A549 (cell line): ENCODE results near the gene SFXN3. TPM values are rescaled to one million over a fixed set of nuclear protein-coding genes. Genes with fewer than 3 reads are reported as not detected.

ENCODE experiments used
- ATAC-seq, 2 experiments: fragments of 200-7000 bp in 1 of 2; fragments of >200 bp in 1 of 2; cut with Nextera tagmentation in 1 of 2; cut with Tn5 transposase in 1 of 2; 3 replicates each; pipeline versions ENCODE4 v1.8.0 to v1.9.1; 2018 to 2020; ENCODE audit warnings: mild to moderate bottlenecking in 1 of 2, moderate library complexity in 1 of 2
- CTCF ChIA-PET: fragments of 300-600 bp; sonication (Branson Sonifier 250); formaldehyde crosslinking; extraction: SDS; loops from one replicate; lab custom pipeline; 2021; ENCODE audit warnings: antibody characterized with exemption, inconsistent platforms; lab: Yijun Ruan, JAX
- POLR2A ChIA-PET: fragments of 350-600 bp; formaldehyde crosslinking; extraction: SDS; loops from one replicate; lab custom pipeline; 2021; ENCODE audit warnings: antibody characterized with exemption, inconsistent platforms; lab: Yijun Ruan, JAX
- DNase-seq, 2 experiments: peaks; one replicate each; pipeline versions ENCODE4 v3.0.0 to v3.0.0-alpha.2; 2011 to 2016; ENCODE audit warnings: low read depth in 1 of 2, low spot score in 1 of 2
- FAIRE-seq: peaks from 2 replicates; lab custom pipeline; 2011; peaks lifted over from hg19 to GRCh38; lab: Jason Lieb, UNC
- H3K27ac ChIP-seq, 2 experiments: fragments of >200 bp; sonication (Bioruptor Twin); formaldehyde crosslinking; 3 replicates each; pipeline ENCODE4 v1.5.1; 2016 to 2017
- H3K4me1 ChIP-seq: fragments of >200 bp; sonication (Bioruptor Twin); formaldehyde crosslinking; 3 replicates; pipeline ENCODE4 v1.6.1; 2016
- H3K4me2 ChIP-seq: fragments of >200 bp; sonication (Bioruptor Twin); formaldehyde crosslinking; 3 replicates; pipeline ENCODE4 v1.6.1; 2016
- H3K4me3 ChIP-seq: fragments of >200 bp; sonication (Bioruptor Twin); formaldehyde crosslinking; 3 replicates; pipeline ENCODE4 v1.5.1; 2016
- H3K9me3 ChIP-seq: fragments of >200 bp; sonication (Bioruptor Twin); formaldehyde crosslinking; 3 replicates; pipeline ENCODE4 v1.6.1; 2016
- BCL3 ChIP-seq: fragments of >200 bp; sonication (Bioruptor Twin); formaldehyde crosslinking; IDR thresholded peaks from 3 replicates; pipeline ENCODE4 v1.6.1; 2016
- CBX2 ChIP-seq: fragments of 200-600 bp; sonication (generic); IDR thresholded peaks from 2 replicates; pipeline ENCODE4 v1.6.1; 2016; ENCODE audit warnings: low read depth, mild to moderate bottlenecking, borderline replicate concordance
- CHD2 ChIP-seq: fragments of 150-350 bp; IDR thresholded peaks from 2 replicates; pipeline ENCODE4 v1.6.1; 2014; ENCODE audit warnings: low read length; ENCODE audit not compliant: partially characterized antibody
- E2F6 ChIP-seq: IDR thresholded peaks from 2 replicates; pipeline ENCODE4 v1.6.1; 2012; ENCODE audit warnings: low read depth, borderline replicate concordance
- EHF ChIP-seq: fragments of 250-450 bp; sonication (Bioruptor Pico); IDR thresholded peaks from 2 replicates; pipeline ENCODE4 v1.5.0; 2020; ENCODE audit warnings: mild to moderate bottlenecking
- FOSB ChIP-seq: fragments of 250-450 bp; sonication (Bioruptor Pico); IDR thresholded peaks from 2 replicates; pipeline ENCODE4 v1.5.0; 2020; ENCODE audit warnings: mild to moderate bottlenecking, moderate library complexity
- FOSL2 ChIP-seq, 2 experiments: fragments of 450-650 bp in 1 of 2; fragments of >200 bp in 1 of 2; sonication (Bioruptor Twin) in 1 of 2; formaldehyde crosslinking; IDR thresholded peaks; 2 replicates each; pipeline versions ENCODE4 v1.5.0 to v1.6.1; 2016 to 2020; ENCODE audit warnings: mild to moderate bottlenecking in 1 of 2, moderate library complexity in 1 of 2
- HOXA7 ChIP-seq: fragments of 250-450 bp; sonication (Bioruptor Pico); IDR thresholded peaks from 2 replicates; pipeline ENCODE4 v1.5.0; 2020; ENCODE audit warnings: mild to moderate bottlenecking, moderate library complexity
- HOXB13 ChIP-seq: fragments of 250-450 bp; sonication (Bioruptor Pico); IDR thresholded peaks from 2 replicates; pipeline ENCODE4 v1.5.0; 2020; ENCODE audit warnings: low read depth, mild to moderate bottlenecking, moderate library complexity
- HOXB5 ChIP-seq: fragments of 250-450 bp; sonication (Bioruptor Pico); IDR thresholded peaks from 2 replicates; pipeline ENCODE4 v1.5.0; 2020; ENCODE audit warnings: mild to moderate bottlenecking, moderate library complexity
- KDM5A ChIP-seq: fragments of 200-600 bp; sonication (generic); IDR thresholded peaks from 2 replicates; pipeline ENCODE4 v1.6.1; 2016; ENCODE audit warnings: antibody characterized with exemption, mild to moderate bottlenecking
- MAFK ChIP-seq: fragments of 450-650 bp; IDR thresholded peaks from 2 replicates; pipeline ENCODE4 v1.6.1; 2014; ENCODE audit not compliant: partially characterized antibody
- NFE2L2 ChIP-seq: fragments of 150-350 bp; conservative IDR thresholded peaks from 2 replicates; pipeline ENCODE4 v1.6.1; 2014; ENCODE audit warnings: low read length
- POLR2A ChIP-seq: IDR thresholded peaks from 2 replicates; pipeline ENCODE4 v1.6.1; 2012; ENCODE audit warnings: mild to moderate bottlenecking, low read length
- RAD21 ChIP-seq, 2 experiments: fragments of >200 bp in 1 of 2; sonication (Bioruptor Twin) in 1 of 2; formaldehyde crosslinking in 1 of 2; IDR thresholded peaks in 1 of 2; conservative IDR thresholded peaks in 1 of 2; 2 replicates in 1 of 2; 3 replicates in 1 of 2; pipeline ENCODE4 v1.6.1; 2012 to 2018; ENCODE audit warnings: inconsistent platforms in 1 of 2
- RCOR1 ChIP-seq: fragments of 150-350 bp; IDR thresholded peaks from 2 replicates; pipeline ENCODE4 v1.6.1; 2014; ENCODE audit warnings: antibody characterized with exemption, low read length, low read depth
- RNF2 ChIP-seq: fragments of 200-600 bp; sonication (generic); IDR thresholded peaks from 2 replicates; pipeline ENCODE4 v1.6.1; 2016; ENCODE audit warnings: low read depth, mild to moderate bottlenecking, antibody characterized with exemption, moderate library complexity, borderline replicate concordance
- SREBF2 ChIP-seq: fragments of 450-650 bp; IDR thresholded peaks from 2 replicates; pipeline ENCODE4 v1.6.1; 2014; ENCODE audit warnings: mild to moderate bottlenecking, moderate library complexity
- WGBS: methylation state at CpG from one replicate; pipeline ENCODE4 v1.1.6; 2017; ENCODE audit errors: missing lambda C conversion rate; 5-methylcytosine and 5-hydroxymethylcytosine counted together
- polyA plus RNA-seq, 4 experiments: library from polyadenylated mRNA; depleted of rRNA in 3 of 4; stranded (reverse); fragments of >200 nt; fragmentation: RNase III in 1 of 4; extraction: RNeasy Plus Mini Kit Qiagen cat#74134 plus additional on column Dnase treatment in 1 of 4; gene quantifications; 2 replicates in 3 of 4; 3 replicates in 1 of 4; pipeline ENCODE4 v1.2.3, GENCODE V29; 2011 to 2017
- TF ChIP-seq, protein P1 (sequence below): fragments of 250-450 bp; sonication (Bioruptor Pico); IDR thresholded peaks from 2 replicates; pipeline ENCODE4 v1.5.0; 2020; ENCODE audit warnings: low read depth, mild to moderate bottlenecking, moderate library complexity

SFXN3 gene
- polyA plus RNA-seq, 2 of the 4 experiments (the other 2 are of a cell fraction): 26.3 to 33.7 TPM

GRCh38 chr10:101047268-101047667 lies 16.2 kb downstream of the SFXN3 start:
- no peak overlapping the region for H3K27ac ChIP-seq
- no peak overlapping the region for H3K4me2 ChIP-seq
- no peak for DNase-seq
- ChIA-PET POLR2A (no interaction called here), CTCF (interaction anchor here (1.0 to 65.1 kb wide), 6 partner anchors 4 to 114 kb away, joined by 3 to 2364 read pairs (median 8); partner anchors contain the start of genes KAZALD1, LZTS2, PDZD7 and SFXN3)
- 84% methylated on average over 16 of the region's 16 CpGs for WGBS
- TF ChIP-seq EHF (CRISPR knock-in tag): no peak
- TF ChIP-seq POLR2A: no peak
- TF ChIP-seq HOXB13 (CRISPR knock-in tag): no peak
- peaks cover 25% of the 10 kb centered on the region for H3K4me1 ChIP-seq
- ATAC-seq: no peak
- no peak overlapping the region for H3K4me3 ChIP-seq
- no peaks in the 10 kb centered on the region for H3K9me3 ChIP-seq
- no peak for FAIRE-seq

GRCh38 chr10:101047961-101048892 lies 17.2 kb downstream of the SFXN3 start:
- Histone ChIP-seq H3K27ac (no peak overlapping the region), H3K9me3 (no peaks in the 10 kb centered on the region), H3K4me1 (peaks cover 31% of the 10 kb centered on the region), H3K4me3 (no peak overlapping the region), H3K4me2 (no peak overlapping the region)
- WGBS: 91% methylated on average over 61 of the region's 62 CpGs
- CTCF ChIA-PET: interaction anchor here (0.5 to 65.1 kb wide), 4 partner anchors 5 to 528 kb away, joined by 3 to 2364 read pairs (median 1184); partner anchors contain the start of genes KAZALD1, LZTS2, PDZD7 and SFXN3
- POLR2A ChIA-PET: no interaction called here
- no peak for TF ChIP-seq RCOR1
- TF ChIP-seq HOXB5 (CRISPR knock-in tag): no peak
- TF ChIP-seq SREBF2: no peak
- TF ChIP-seq RAD21 (conservative IDR thresholded peaks at IDR 0.05 in 1 of 2, IDR thresholded peaks at IDR 0.05 in 1 of 2): no peak
- TF ChIP-seq E2F6: no peak
- TF ChIP-seq CBX2: no peak
- no peak for TF ChIP-seq FOSB (CRISPR knock-in tag)
- no peak for TF ChIP-seq KDM5A
- TF ChIP-seq HOXA7: no peak
- no peak for TF ChIP-seq MAFK
- TF ChIP-seq CHD2: no peak
- TF ChIP-seq NFE2L2: no peak
- TF ChIP-seq BCL3: no peak
- no peak for TF ChIP-seq EHF (CRISPR knock-in tag)
- TF ChIP-seq, protein P1, sequence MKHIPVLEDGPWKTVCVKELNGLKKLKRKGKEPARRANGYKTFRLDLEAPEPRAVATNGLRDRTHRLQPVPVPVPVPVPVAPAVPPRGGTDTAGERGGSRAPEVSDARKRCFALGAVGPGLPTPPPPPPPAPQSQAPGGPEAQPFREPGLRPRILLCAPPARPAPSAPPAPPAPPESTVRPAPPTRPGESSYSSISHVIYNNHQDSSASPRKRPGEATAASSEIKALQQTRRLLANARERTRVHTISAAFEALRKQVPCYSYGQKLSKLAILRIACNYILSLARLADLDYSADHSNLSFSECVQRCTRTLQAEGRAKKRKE (CRISPR knock-in tag): no peak
- TF ChIP-seq FOSL2 (IDR thresholded peaks at IDR 0.05): no peak
- TF ChIP-seq FOSL2 (CRISPR knock-in tag; IDR thresholded peaks at IDR 0.05): no peak
- no peak for TF ChIP-seq RNF2
- FAIRE-seq (no peak), DNase-seq (no peak), ATAC-seq (no peak)
